Loucy (cell line): ENCODE data around the gene NCOR1.

Experiments
- H2AFZ ChIP-seq: fragments of 200-600 bp; sonication (generic); 2 replicates; pipeline ENCODE4 v1.6.0; 2016; ENCODE audit warnings: antibody characterized with exemption, mild to moderate bottlenecking, low read length, moderate library complexity
- H3F3A ChIP-seq: fragments of 200-600 bp; 2 replicates; pipeline ENCODE4 v1.6.0; 2016; ENCODE audit warnings: antibody characterized with exemption, low read depth, mild to moderate bottlenecking
- H3K27me3 ChIP-seq: fragments of 200-600 bp; sonication (generic); 2 replicates; pipeline ENCODE4 v1.6.1; 2014; ENCODE audit warnings: low read length, mild to moderate bottlenecking; ENCODE audit not compliant: insufficient read depth, poor library complexity, severe bottlenecking
- H3K36me3 ChIP-seq: fragments of 200-600 bp; sonication (generic); 2 replicates; pipeline ENCODE4 v1.6.1; 2016; ENCODE audit warnings: low read length; ENCODE audit not compliant: insufficient read depth
- H3K4me1 ChIP-seq: fragments of 200-600 bp; sonication (generic); 2 replicates; pipeline ENCODE4 v1.5.1; 2014; ENCODE audit warnings: low read length, mild to moderate bottlenecking; ENCODE audit not compliant: insufficient read depth, poor library complexity, severe bottlenecking
- H3K4me2 ChIP-seq: fragments of 200-600 bp; sonication (generic); 2 replicates; pipeline ENCODE4 v1.6.0; 2014; ENCODE audit warnings: antibody characterized with exemption, low read length, low read depth, mild to moderate bottlenecking; ENCODE audit not compliant: poor library complexity, severe bottlenecking
- H3K4me3 ChIP-seq: fragments of 200-600 bp; sonication (generic); 2 replicates; pipeline ENCODE4 v1.5.1; 2014; ENCODE audit warnings: low read length, mild to moderate bottlenecking, mixed read lengths; ENCODE audit not compliant: poor library complexity, severe bottlenecking
- H3K79me2 ChIP-seq: fragments of 200-600 bp; sonication (generic); 2 replicates; pipeline ENCODE4 v1.6.1; 2014; ENCODE audit warnings: low read length; ENCODE audit not compliant: insufficient read depth
- H3K9ac ChIP-seq: fragments of 200-600 bp; sonication (generic); 2 replicates; pipeline ENCODE4 v1.6.0; 2014; ENCODE audit warnings: mild to moderate bottlenecking, low read depth, low read length, moderate library complexity; ENCODE audit not compliant: poor library complexity, severe bottlenecking
- H3K9me2 ChIP-seq: fragments of 200-600 bp; sonication (generic); replicated peaks from 2 replicates; pipeline ENCODE4 v1.6.1; 2016; ENCODE audit warnings: low read depth, low read length, mixed read lengths
- H3K9me3 ChIP-seq: fragments of 200-600 bp; sonication (generic); 2 replicates; pipeline ENCODE4 v1.6.1; 2014; ENCODE audit warnings: mild to moderate bottlenecking, antibody characterized with exemption, low read length, low read depth; ENCODE audit not compliant: insufficient read depth
- H4K20me1 ChIP-seq: fragments of 200-600 bp; sonication (generic); 2 replicates; pipeline ENCODE4 v1.6.0; 2014; ENCODE audit warnings: antibody characterized with exemption, low read length, mild to moderate bottlenecking; ENCODE audit not compliant: insufficient read depth, poor library complexity, severe bottlenecking
- EZH2phosphoT487 ChIP-seq: fragments of 200-600 bp; IDR thresholded peaks from 2 replicates; pipeline ENCODE4 v1.6.1; 2018; ENCODE audit warnings: antibody characterized with exemption, mild to moderate bottlenecking, moderate library complexity, borderline replicate concordance
- TF ChIP-seq, protein P1 (sequence below): fragments of 200-600 bp; sonication (generic); conservative IDR thresholded peaks from 2 replicates; pipeline ENCODE4 v1.5.1; 2014; ENCODE audit warnings: mild to moderate bottlenecking, antibody characterized with exemption, low read length

NCOR1 gene

GRCh38 chr17:16104189-16104588, 111.1 kb downstream of the NCOR1 start:
- Histone ChIP-seq H3K79me2 (no peaks in the 10 kb centered on the region), H3K27me3 (no peaks in the 10 kb centered on the region), H3K36me3 (peaks cover 72% of the 10 kb centered on the region)

DNA sequence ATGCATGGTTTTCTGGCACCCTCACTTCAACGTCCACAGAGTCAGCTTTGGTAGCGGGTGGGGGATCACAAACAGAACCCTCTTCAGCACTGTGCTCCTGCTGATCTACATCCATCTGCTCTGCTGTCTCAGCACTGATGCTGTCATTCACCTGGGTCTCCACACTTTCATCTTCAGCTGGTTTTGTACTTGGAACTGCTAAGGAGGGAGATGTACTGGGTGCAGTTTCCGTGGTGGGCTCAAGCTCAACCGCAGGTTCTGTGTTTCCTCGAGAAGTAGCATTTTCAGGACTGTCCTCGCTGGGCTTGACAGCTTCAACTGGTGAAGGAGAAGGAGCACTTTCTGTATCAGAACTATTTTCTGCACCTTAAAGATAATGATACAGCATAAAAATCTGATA, 113.9 kb downstream of the NCOR1 start:
- H3K9ac ChIP-seq, result no peak overlapping the region
- no peaks in the 10 kb centered on the region for H3K27me3 ChIP-seq
- no peak overlapping the region for H3K4me3 ChIP-seq
- H3K4me1 ChIP-seq, result no peaks in the 10 kb centered on the region
- no peaks in the 10 kb centered on the region for H3K79me2 ChIP-seq
- TF ChIP-seq EZH2phosphoT487, result no peak
- TF ChIP-seq, protein P1, sequence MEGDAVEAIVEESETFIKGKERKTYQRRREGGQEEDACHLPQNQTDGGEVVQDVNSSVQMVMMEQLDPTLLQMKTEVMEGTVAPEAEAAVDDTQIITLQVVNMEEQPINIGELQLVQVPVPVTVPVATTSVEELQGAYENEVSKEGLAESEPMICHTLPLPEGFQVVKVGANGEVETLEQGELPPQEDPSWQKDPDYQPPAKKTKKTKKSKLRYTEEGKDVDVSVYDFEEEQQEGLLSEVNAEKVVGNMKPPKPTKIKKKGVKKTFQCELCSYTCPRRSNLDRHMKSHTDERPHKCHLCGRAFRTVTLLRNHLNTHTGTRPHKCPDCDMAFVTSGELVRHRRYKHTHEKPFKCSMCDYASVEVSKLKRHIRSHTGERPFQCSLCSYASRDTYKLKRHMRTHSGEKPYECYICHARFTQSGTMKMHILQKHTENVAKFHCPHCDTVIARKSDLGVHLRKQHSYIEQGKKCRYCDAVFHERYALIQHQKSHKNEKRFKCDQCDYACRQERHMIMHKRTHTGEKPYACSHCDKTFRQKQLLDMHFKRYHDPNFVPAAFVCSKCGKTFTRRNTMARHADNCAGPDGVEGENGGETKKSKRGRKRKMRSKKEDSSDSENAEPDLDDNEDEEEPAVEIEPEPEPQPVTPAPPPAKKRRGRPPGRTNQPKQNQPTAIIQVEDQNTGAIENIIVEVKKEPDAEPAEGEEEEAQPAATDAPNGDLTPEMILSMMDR, result no peak
- H3K9me3 ChIP-seq, result no peaks in the 10 kb centered on the region
- peaks cover 82% of the 10 kb centered on the region for H3K36me3 ChIP-seq
- no peak overlapping the region for H2AFZ ChIP-seq
- no peaks in the 10 kb centered on the region for H4K20me1 ChIP-seq
- H3K4me2 ChIP-seq, result no peak overlapping the region
- no peaks in the 10 kb centered on the region for H3F3A ChIP-seq
- no peaks in the 10 kb centered on the region for H3K9me2 ChIP-seq

More at GRCh38 chr17:16104189-16104588, 111.1 kb downstream of the NCOR1 start:
- no peak overlapping the region for H2AFZ ChIP-seq
- no peak overlapping the region for H3K4me3 ChIP-seq
- no peaks in the 10 kb centered on the region for H3K9me3 ChIP-seq
- H3K9me2 ChIP-seq, result no peaks in the 10 kb centered on the region
- H3K4me2 ChIP-seq, result no peak overlapping the region
- no peak overlapping the region for H3K9ac ChIP-seq
- no peak for TF ChIP-seq EZH2phosphoT487
- H3K4me1 ChIP-seq, result no peaks in the 10 kb centered on the region
- H4K20me1 ChIP-seq, result no peaks in the 10 kb centered on the region
- H3F3A ChIP-seq, result no peaks in the 10 kb centered on the region

- no peak overlapping the region for H3K9ac ChIP-seq
- H3K9me3 ChIP-seq, result no peaks in the 10 kb centered on the region
- H3K4me3 ChIP-seq, result no peak overlapping the region
- no peaks in the 10 kb centered on the region for H3K4me1 ChIP-seq
- no peaks in the 10 kb centered on the region for H3K79me2 ChIP-seq
- no peak overlapping the region for H2AFZ ChIP-seq
- H4K20me1 ChIP-seq, result no peaks in the 10 kb centered on the region
- H3K27me3 ChIP-seq, result no peaks in the 10 kb centered on the region
- TF ChIP-seq, protein P1, result no peak
- no peak for TF ChIP-seq EZH2phosphoT487
- H3K9me2 ChIP-seq, result no peaks in the 10 kb centered on the region
- peaks cover 77% of the 10 kb centered on the region for H3K36me3 ChIP-seq
- no peak overlapping the region for H3K4me2 ChIP-seq
- H3F3A ChIP-seq, result no peaks in the 10 kb centered on the region
Measured at GRCh38 chr17:16100737-16101400, 114.5 kb downstream of the NCOR1 start.

DNA sequence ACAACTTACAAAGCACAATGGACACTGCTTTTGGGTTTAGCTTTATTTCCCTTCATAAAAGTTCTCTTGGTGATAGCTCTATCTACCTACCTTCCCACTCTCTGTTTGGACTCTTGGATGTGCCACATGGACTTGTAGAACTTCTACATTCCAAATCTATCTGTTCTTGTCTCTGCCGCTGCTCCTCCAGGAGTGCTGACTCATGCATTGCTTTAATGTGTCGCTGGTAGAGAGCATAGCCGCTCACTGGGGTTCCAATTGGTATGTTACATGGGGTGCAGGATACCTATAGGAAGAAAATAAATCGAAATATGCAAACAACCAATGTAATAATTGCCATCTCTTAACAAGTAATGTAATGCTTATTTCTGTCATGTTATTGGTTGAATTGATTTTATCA, 123.6 kb downstream of the NCOR1 start:
- Histone ChIP-seq H3K36me3 (peaks cover 54% of the 10 kb centered on the region; the same call in 1 of the 2 replicates), H3K9ac (no peak overlapping the region), H3K4me3 (no peak overlapping the region)

More for the DNA sequence above, 123.6 kb downstream of the NCOR1 start:
- Histone ChIP-seq H4K20me1 (no peaks in the 10 kb centered on the region), H3K79me2 (no peaks in the 10 kb centered on the region), H3K9me3 (no peaks in the 10 kb centered on the region), H3K27me3 (no peaks in the 10 kb centered on the region), H3K9me2 (no peaks in the 10 kb centered on the region), H3K4me2 (no peak overlapping the region), H3F3A (no peaks in the 10 kb centered on the region), H2AFZ (no peak overlapping the region), H3K4me1 (no peaks in the 10 kb centered on the region)
- TF ChIP-seq, protein P1, result no peak
- TF ChIP-seq EZH2phosphoT487, result no peak
